Tibial nerve (tissue), 4 donors: ENCODE results near the gene PIK3CB.

ENCODE experiments used
- EP300 ChIP-seq, 2 donors: sonication (generic); formaldehyde crosslinking; IDR thresholded peaks; one replicate each; pipeline ENCODE4 v1.6.1; 2017; ENCODE audit warnings: antibody characterized with exemption in 2 of 2, mild to moderate bottlenecking in 1 of 2
- POLR2A ChIP-seq, 2 donors: fragments of 450-650 bp; IDR thresholded peaks; one replicate each; pipeline ENCODE4 v1.6.1; 2017; ENCODE audit warnings: antibody characterized with exemption in 2 of 2, mild to moderate bottlenecking in 2 of 2, moderate library complexity in 2 of 2
- TF ChIP-seq, protein P1 (sequence below), 5 experiments: fragments of 200-600 bp in 3 of 5; fragments of 450-650 bp in 2 of 5; sonication (generic) in 3 of 5; IDR thresholded peaks; one replicate each; pipeline ENCODE4 v1.5.1; 2016 to 2019; ENCODE audit warnings: antibody characterized with exemption in 5 of 5, mild to moderate bottlenecking in 3 of 5, moderate library complexity in 2 of 5

DNA sequence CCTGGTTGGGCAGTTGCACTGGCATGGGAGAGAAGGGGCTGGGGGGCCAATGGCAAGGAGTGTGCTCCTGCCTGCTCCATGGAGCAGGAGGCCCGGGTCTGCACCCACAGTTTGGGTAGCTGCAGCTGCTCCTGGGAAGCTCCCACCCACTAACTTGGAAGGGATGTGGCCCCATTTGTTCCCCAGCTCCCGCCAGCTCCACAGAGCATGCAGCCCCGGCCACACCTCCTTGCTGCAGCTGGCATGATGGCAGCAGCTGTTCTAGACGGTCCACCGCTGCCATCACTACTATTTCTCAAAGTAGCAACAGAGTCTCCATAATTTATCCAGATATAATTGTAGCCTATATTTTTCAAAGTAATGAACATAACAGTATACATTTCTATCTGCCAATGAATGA lies 65.8 kb downstream of the PIK3CB start:
- TF ChIP-seq POLR2A (IDR thresholded peaks at IDR 0.05) (no peak), EP300 (IDR thresholded peaks at IDR 0.05) (no peak)
- TF ChIP-seq, protein P1, sequence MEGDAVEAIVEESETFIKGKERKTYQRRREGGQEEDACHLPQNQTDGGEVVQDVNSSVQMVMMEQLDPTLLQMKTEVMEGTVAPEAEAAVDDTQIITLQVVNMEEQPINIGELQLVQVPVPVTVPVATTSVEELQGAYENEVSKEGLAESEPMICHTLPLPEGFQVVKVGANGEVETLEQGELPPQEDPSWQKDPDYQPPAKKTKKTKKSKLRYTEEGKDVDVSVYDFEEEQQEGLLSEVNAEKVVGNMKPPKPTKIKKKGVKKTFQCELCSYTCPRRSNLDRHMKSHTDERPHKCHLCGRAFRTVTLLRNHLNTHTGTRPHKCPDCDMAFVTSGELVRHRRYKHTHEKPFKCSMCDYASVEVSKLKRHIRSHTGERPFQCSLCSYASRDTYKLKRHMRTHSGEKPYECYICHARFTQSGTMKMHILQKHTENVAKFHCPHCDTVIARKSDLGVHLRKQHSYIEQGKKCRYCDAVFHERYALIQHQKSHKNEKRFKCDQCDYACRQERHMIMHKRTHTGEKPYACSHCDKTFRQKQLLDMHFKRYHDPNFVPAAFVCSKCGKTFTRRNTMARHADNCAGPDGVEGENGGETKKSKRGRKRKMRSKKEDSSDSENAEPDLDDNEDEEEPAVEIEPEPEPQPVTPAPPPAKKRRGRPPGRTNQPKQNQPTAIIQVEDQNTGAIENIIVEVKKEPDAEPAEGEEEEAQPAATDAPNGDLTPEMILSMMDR (IDR thresholded peaks at IDR 0.05), result no peak
